ENCODE measurements around the gene IL12RB2.

The IL12RB2 gene

GRCh38 chr1:67300561-67300960 lies 7.1 kb upstream of the IL12RB2 start:
- H2BK12ac ChIP-seq (ENCODE audit: low read length in 2 of 2), result no peak overlapping the region
- no peak overlapping the region for H3K4ac ChIP-seq (ENCODE audit: low read depth in 1 of 2, low read length in 2 of 2)
- H3K9me3 ChIP-seq (ENCODE audit: control insufficient read depth, low read length), result no peaks in the 10 kb centered on the region
- no peak overlapping the region for H3K14ac ChIP-seq (ENCODE audit: low read length in 2 of 2)
- H4K91ac ChIP-seq (ENCODE audit: low read length), result no peak overlapping the region
- no peak overlapping the region for H4K8ac ChIP-seq (ENCODE audit: low read length)
- no peak overlapping the region for H2BK5ac ChIP-seq (ENCODE audit: low read depth, low read length, poor library complexity, severe bottlenecking)
- H3K9ac ChIP-seq (ENCODE audit: low read length), result no peak overlapping the region
- no peaks in the 10 kb centered on the region for H3K36me3 ChIP-seq (ENCODE audit: control insufficient read depth in 1 of 2, insufficient read depth in 2 of 2, low read depth in 1 of 2, low read length in 2 of 2)
- H2AK5ac ChIP-seq (ENCODE audit: low read length, severe bottlenecking), result no peak overlapping the region
- H3K18ac ChIP-seq (ENCODE audit: low read depth in 1 of 2, low read length in 2 of 2), result no peak overlapping the region
- 80% methylated on average over 1 of the region's 2 CpGs for WGBS
- no peak overlapping the region for H3K4me3 ChIP-seq (ENCODE audit: insufficient read depth in 1 of 2, low read depth in 1 of 2, low read length in 2 of 2)
- no peaks in the 10 kb centered on the region for H3K4me1 ChIP-seq (ENCODE audit: control insufficient read depth, insufficient read depth, low read depth, low read length)
- no peak overlapping the region for H2AFZ ChIP-seq (ENCODE audit: low read depth, low read length)
- no peak overlapping the region for H3K4me2 ChIP-seq (ENCODE audit: low read length, poor library complexity, severe bottlenecking)
- no peak overlapping the region for H2BK15ac ChIP-seq (ENCODE audit: low read depth, poor library complexity, severe bottlenecking)
- H3K27me3 ChIP-seq (ENCODE audit: control insufficient read depth in 1 of 2, insufficient read depth in 1 of 2, low read length in 2 of 2), result peaks cover 0 to 7% of the 10 kb centered on the region in 2 experiments
- H3K23ac ChIP-seq (ENCODE audit: low read length in 2 of 2), result no peak overlapping the region
- no peaks in the 10 kb centered on the region for H3K79me1 ChIP-seq (replicated peaks; ENCODE audit: low read length, poor library complexity, severe bottlenecking)
- no peak for DNase-seq
- no peak overlapping the region for H3K27ac ChIP-seq (ENCODE audit: low read length, poor library complexity, severe bottlenecking)
- no peak overlapping the region for H2BK120ac ChIP-seq (ENCODE audit: low read depth, low read length)

GRCh38 chr1:67304023-67304422 lies 3.6 kb upstream of the IL12RB2 start:
- Histone ChIP-seq H3K23ac (ENCODE audit: low read length in 2 of 2) (no peak overlapping the region), H2AK5ac (ENCODE audit: low read length, severe bottlenecking) (no peak overlapping the region), H4K91ac (ENCODE audit: low read length) (no peak overlapping the region), H3K4me1 (ENCODE audit: control insufficient read depth, insufficient read depth, low read depth, low read length) (peaks cover 11% of the 10 kb centered on the region), H4K8ac (ENCODE audit: low read length) (no peak overlapping the region), H2AFZ (ENCODE audit: low read depth, low read length) (no peak overlapping the region), H3K27ac (ENCODE audit: low read length, poor library complexity, severe bottlenecking) (no peak overlapping the region), H3K4me3 (ENCODE audit: insufficient read depth in 1 of 2, low read depth in 1 of 2, low read length in 2 of 2) (no peak overlapping the region), H3K27me3 (ENCODE audit: control insufficient read depth in 1 of 2, insufficient read depth in 1 of 2, low read length in 2 of 2) (peaks cover 14 to 20% of the 10 kb centered on the region in 2 experiments), H3K9me3 (ENCODE audit: control insufficient read depth, low read length) (no peaks in the 10 kb centered on the region), H3K14ac (ENCODE audit: low read length in 2 of 2) (no peak overlapping the region), H3K4me2 (ENCODE audit: low read length, poor library complexity, severe bottlenecking) (no peak overlapping the region), H3K9ac (ENCODE audit: low read length) (no peak overlapping the region), H2BK120ac (ENCODE audit: low read depth, low read length) (no peak overlapping the region), H3K79me1 (replicated peaks; ENCODE audit: low read length, poor library complexity, severe bottlenecking) (no peaks in the 10 kb centered on the region), H2BK5ac (ENCODE audit: low read depth, low read length, poor library complexity, severe bottlenecking) (no peak overlapping the region), H3K4ac (ENCODE audit: low read depth in 1 of 2, low read length in 2 of 2) (no peak overlapping the region), H3K18ac (ENCODE audit: low read depth in 1 of 2, low read length in 2 of 2) (no peak overlapping the region), H3K36me3 (ENCODE audit: control insufficient read depth in 1 of 2, insufficient read depth in 2 of 2, low read depth in 1 of 2, low read length in 2 of 2) (no peaks in the 10 kb centered on the region), H2BK15ac (ENCODE audit: low read depth, poor library complexity, severe bottlenecking) (no peak overlapping the region), H2BK12ac (ENCODE audit: low read length in 2 of 2) (no peak overlapping the region)
- no peak for DNase-seq
- WGBS, result 20% methylated on average over 1 of the region's 3 CpGs

GRCh38 chr1:67306547-67306946 lies 1.1 kb upstream of the IL12RB2 start:
- Histone ChIP-seq H3K36me3 (ENCODE audit: control insufficient read depth in 1 of 2, insufficient read depth in 2 of 2, low read depth in 1 of 2, low read length in 2 of 2) (no peaks in the 10 kb centered on the region), H2BK12ac (ENCODE audit: low read length in 2 of 2) (no peak overlapping the region), H2AK5ac (ENCODE audit: low read length, severe bottlenecking) (no peak overlapping the region), H3K27me3 (ENCODE audit: control insufficient read depth in 1 of 2, insufficient read depth in 1 of 2, low read length in 2 of 2) (peaks cover 14 to 26% of the 10 kb centered on the region in 2 experiments), H3K4me2 (ENCODE audit: low read length, poor library complexity, severe bottlenecking) (no peak overlapping the region), H3K9ac (ENCODE audit: low read length) (no peak overlapping the region), H2AFZ (ENCODE audit: low read depth, low read length) (no peak overlapping the region), H4K8ac (ENCODE audit: low read length) (no peak overlapping the region), H2BK120ac (ENCODE audit: low read depth, low read length) (no peak overlapping the region), H3K9me3 (ENCODE audit: control insufficient read depth, low read length) (no peaks in the 10 kb centered on the region), H2BK15ac (ENCODE audit: low read depth, poor library complexity, severe bottlenecking) (no peak overlapping the region), H3K4ac (ENCODE audit: low read depth in 1 of 2, low read length in 2 of 2) (no peak overlapping the region), H3K4me3 (ENCODE audit: insufficient read depth in 1 of 2, low read depth in 1 of 2, low read length in 2 of 2) (no peak overlapping the region), H2BK5ac (ENCODE audit: low read depth, low read length, poor library complexity, severe bottlenecking) (no peak overlapping the region), H3K23ac (ENCODE audit: low read length in 2 of 2) (no peak overlapping the region), H3K14ac (ENCODE audit: low read length in 2 of 2) (no peak overlapping the region), H4K91ac (ENCODE audit: low read length) (no peak overlapping the region), H3K27ac (ENCODE audit: low read length, poor library complexity, severe bottlenecking) (no peak overlapping the region), H3K79me1 (replicated peaks; ENCODE audit: low read length, poor library complexity, severe bottlenecking) (no peaks in the 10 kb centered on the region), H3K18ac (ENCODE audit: low read depth in 1 of 2, low read length in 2 of 2) (no peak overlapping the region), H3K4me1 (ENCODE audit: control insufficient read depth, insufficient read depth, low read depth, low read length) (peaks cover 11% of the 10 kb centered on the region)
- WGBS, result 98% methylated on average over 5 of the region's 7 CpGs
- no peak for DNase-seq

- no peak overlapping the region for H4K91ac ChIP-seq (ENCODE audit: low read length)
- DNase-seq, result no peak
- peak overlapping the region; percentile 21 for H2AFZ ChIP-seq (ENCODE audit: low read depth, low read length)
These were observed 463 bp downstream of the IL12RB2 start for GRCh38 chr1:67308136-67308535.

More at GRCh38 chr1:67308136-67308535, 463 bp downstream of the IL12RB2 start:
- Histone ChIP-seq H3K4me3 (ENCODE audit: insufficient read depth in 1 of 2, low read depth in 1 of 2, low read length in 2 of 2) (no peak overlapping the region), H2BK120ac (ENCODE audit: low read depth, low read length) (no peak overlapping the region), H3K36me3 (ENCODE audit: control insufficient read depth in 1 of 2, insufficient read depth in 2 of 2, low read depth in 1 of 2, low read length in 2 of 2) (no peaks in the 10 kb centered on the region), H3K4me2 (ENCODE audit: low read length, poor library complexity, severe bottlenecking) (peak overlapping the region; percentile 98), H3K9me3 (ENCODE audit: control insufficient read depth, low read length) (no peaks in the 10 kb centered on the region), H3K14ac (ENCODE audit: low read length in 2 of 2) (peak overlapping the region in 1 of 2 experiments; percentile 38), H2BK5ac (ENCODE audit: low read depth, low read length, poor library complexity, severe bottlenecking) (no peak overlapping the region), H3K4ac (ENCODE audit: low read depth in 1 of 2, low read length in 2 of 2) (no peak overlapping the region), H3K23ac (ENCODE audit: low read length in 2 of 2) (no peak overlapping the region), H3K9ac (ENCODE audit: low read length) (no peak overlapping the region), H2BK12ac (ENCODE audit: low read length in 2 of 2) (no peak overlapping the region), H3K27me3 (ENCODE audit: control insufficient read depth in 1 of 2, insufficient read depth in 1 of 2, low read length in 2 of 2) (peaks cover 14 to 26% of the 10 kb centered on the region in 2 experiments), H2AK5ac (ENCODE audit: low read length, severe bottlenecking) (no peak overlapping the region), H3K27ac (ENCODE audit: low read length, poor library complexity, severe bottlenecking) (no peak overlapping the region), H2BK15ac (ENCODE audit: low read depth, poor library complexity, severe bottlenecking) (no peak overlapping the region), H3K18ac (ENCODE audit: low read depth in 1 of 2, low read length in 2 of 2) (no peak overlapping the region), H4K8ac (ENCODE audit: low read length) (no peak overlapping the region), H3K79me1 (replicated peaks; ENCODE audit: low read length, poor library complexity, severe bottlenecking) (no peaks in the 10 kb centered on the region), H3K4me1 (ENCODE audit: control insufficient read depth, insufficient read depth, low read depth, low read length) (peaks cover 11% of the 10 kb centered on the region)
- WGBS, result 25% methylated on average over 12 of the region's 15 CpGs

Data from mesenchymal stem cell (in vitro differentiated cells and primary cell).